ENCODE measurements around the gene SGK1.
"Not testable (repeated sequence)": the region's sequence is repeated elsewhere in the genome, so short reads cannot be mapped to it uniquely, and the experiment has no call there.

GRCh38 chr6:134304381-134304780 is 13.5 kb downstream of the SGK1 start:
- TF ChIP-seq CTCF, EP300, POLR2AphosphoS5, POLR2A (IDR thresholded peaks at IDR 0.05): not testable (repeated sequence)

Data from sigmoid colon (tissue), 4 donors.